PC-9 (cell line): ENCODE measurements around the gene CYP2E1. TPM values are rescaled to one million over a fixed set of nuclear protein-coding genes. Genes with fewer than 3 reads are reported as not detected.

ENCODE experiments used
- BruUV-seq: library from RNA; stranded (reverse); fragments of 400-500 nt; replicated peaks from 2 replicates; lab custom pipeline; 2021; lab: Mats Ljungman, UMichigan
- CTCF ChIA-PET: fragments of 300-600 bp; sonication (Branson Sonifier 250); formaldehyde crosslinking; loops from one replicate; lab custom pipeline; 2022; ENCODE audit warnings: antibody characterized with exemption; lab: Charles Lee
- POLR2A ChIA-PET: fragments of 300-600 bp; sonication (Branson Sonifier 250); formaldehyde crosslinking; loops from one replicate; lab custom pipeline; 2022; ENCODE audit warnings: antibody characterized with exemption; ENCODE audit not compliant: unreplicated experiment; lab: Charles Lee
- DNase-seq, 2 experiments: peaks; one replicate each; pipeline versions ENCODE4 v3.0.0 to v3.0.0-alpha.2; 2015 to 2022; ENCODE audit warnings: mixed read lengths in 1 of 2
- H2AFZ ChIP-seq: fragments of 200-600 bp; sonication (generic); 2 replicates; pipeline ENCODE4 v1.8.1; 2017; ENCODE audit warnings: antibody characterized with exemption
- H3F3A ChIP-seq: fragments of 200-600 bp; sonication (generic); 2 replicates; pipeline ENCODE4 v1.8.1; 2017; ENCODE audit warnings: antibody characterized with exemption, mild to moderate bottlenecking, low read depth; ENCODE audit not compliant: insufficient read depth
- H3K27ac ChIP-seq: fragments of 200-600 bp; sonication (generic); 2 replicates; pipeline ENCODE4 v1.6.1; 2016; ENCODE audit warnings: mixed run types
- H3K27me3 ChIP-seq: fragments of 200-600 bp; sonication (generic); 2 replicates; pipeline ENCODE4 v1.6.1; 2016; ENCODE audit warnings: low read depth, mixed run types; ENCODE audit not compliant: insufficient read depth
- H3K36me3 ChIP-seq: fragments of 200-600 bp; sonication (generic); 2 replicates; pipeline ENCODE4 v1.6.1; 2016; ENCODE audit warnings: low read depth, mixed run types
- H3K4me1 ChIP-seq: fragments of 200-600 bp; sonication (generic); replicated peaks from 2 replicates; pipeline ENCODE4 v1.6.1; 2016; ENCODE audit warnings: mixed run types; ENCODE audit not compliant: insufficient read depth
- H3K4me2 ChIP-seq: fragments of 200-600 bp; sonication (generic); 2 replicates; pipeline ENCODE4 v1.6.1; 2017; ENCODE audit warnings: mixed run types
- H3K4me3 ChIP-seq: fragments of 200-600 bp; sonication (generic); 2 replicates; pipeline ENCODE4 v1.6.1; 2016; ENCODE audit warnings: mixed run types
- H3K79me2 ChIP-seq: fragments of 200-600 bp; sonication (generic); 2 replicates; pipeline ENCODE4 v1.6.1; 2017; ENCODE audit warnings: low read depth, mixed run types
- H3K9me2 ChIP-seq: fragments of 200-600 bp; sonication (generic); 2 replicates; pipeline ENCODE4 v1.8.1; 2017; ENCODE audit warnings: mild to moderate bottlenecking; ENCODE audit not compliant: insufficient read depth
- H3K9me3 ChIP-seq: fragments of 200-600 bp; sonication (generic); 2 replicates; pipeline ENCODE4 v1.8.1; 2016; ENCODE audit warnings: low read depth; ENCODE audit not compliant: insufficient read depth
- H4K20me1 ChIP-seq: fragments of 200-600 bp; sonication (generic); 2 replicates; pipeline ENCODE4 v1.8.1; 2017; ENCODE audit not compliant: insufficient read depth
- CTCF ChIP-seq: fragments of 200-600 bp; sonication (generic); conservative IDR thresholded peaks from 2 replicates; pipeline ENCODE4 v1.6.1; 2017; ENCODE audit warnings: mixed run types, antibody characterized with exemption, mild to moderate bottlenecking, moderate library complexity
- EZH2 ChIP-seq: fragments of 200-600 bp; sonication (generic); IDR thresholded peaks from 2 replicates; pipeline ENCODE4 v1.8.0; 2017; ENCODE audit warnings: antibody characterized with exemption, low read depth
- intact Hi-C: fragments of 100-400 bp; cut with micrococcal nuclease; formaldehyde crosslinking; loops from one replicate; pipeline ENCODE4 v1.10.0; 2022; ENCODE audit not compliant: unreplicated experiment
- total RNA-seq: library from RNA; stranded (reverse); gene quantifications from 2 replicates; pipeline ENCODE4 v1.2.3, GENCODE V29; 2021

CYP2E1 gene
- total RNA-seq, 1 experiment from 2014 or later, result 1.6 TPM

- Histone ChIP-seq H4K20me1 (no peaks in the 10 kb centered on the region), H3K27me3 (no peaks in the 10 kb centered on the region), H2AFZ (no peak overlapping the region), H3K27ac (no peak overlapping the region), H3K79me2 (no peaks in the 10 kb centered on the region), H3F3A (no peaks in the 10 kb centered on the region), H3K9me2 (no peaks in the 10 kb centered on the region), H3K4me1 (no peaks in the 10 kb centered on the region), H3K36me3 (no peaks in the 10 kb centered on the region), H3K9me3 (no peaks in the 10 kb centered on the region), H3K4me2 (no peak overlapping the region), H3K4me3 (no peak overlapping the region)
- no peak for DNase-seq
- BruUV-seq, result no TSS peak
- ChIA-PET POLR2A (no interaction called here), CTCF (no interaction called here)
- intact Hi-C loops, result no loop called here
- TF ChIP-seq EZH2 (no peak), CTCF (no peak)
These were observed 3.3 kb downstream of the CYP2E1 start for GRCh38 chr10:133530506-133530905.

GRCh38 chr10:133532871-133533270, 5.7 kb downstream of the CYP2E1 start:
- TF ChIP-seq EZH2 (no peak), CTCF (no peak)
- no peaks in the 10 kb centered on the region for H3K79me2 ChIP-seq
- no peaks in the 10 kb centered on the region for H3K9me3 ChIP-seq
- no TSS peak for BruUV-seq
- no peak overlapping the region for H3K27ac ChIP-seq
- ChIA-PET POLR2A (no interaction called here), CTCF (no interaction called here)
- H3K27me3 ChIP-seq, result no peaks in the 10 kb centered on the region
- no peaks in the 10 kb centered on the region for H4K20me1 ChIP-seq
- no peak for DNase-seq
- no peak overlapping the region for H3K4me2 ChIP-seq
- H3K4me3 ChIP-seq, result no peak overlapping the region
- intact Hi-C loops, result no loop called here
- no peaks in the 10 kb centered on the region for H3K4me1 ChIP-seq
- H2AFZ ChIP-seq, result no peak overlapping the region
- no peaks in the 10 kb centered on the region for H3K36me3 ChIP-seq
- H3K9me2 ChIP-seq, result no peaks in the 10 kb centered on the region
- no peaks in the 10 kb centered on the region for H3F3A ChIP-seq

- CTCF ChIA-PET, result no interaction called here
- intact Hi-C loops, result no loop called here
These were observed 7.3 kb downstream of the CYP2E1 start for GRCh38 chr10:133534417-133534816.

More at GRCh38 chr10:133534417-133534816, 7.3 kb downstream of the CYP2E1 start:
- Histone ChIP-seq H3K9me3 (no peaks in the 10 kb centered on the region), H3K4me2 (no peak overlapping the region), H3K27ac (no peak overlapping the region), H2AFZ (no peak overlapping the region), H3K9me2 (no peaks in the 10 kb centered on the region), H3K4me1 (no peaks in the 10 kb centered on the region), H3F3A (no peaks in the 10 kb centered on the region), H4K20me1 (no peaks in the 10 kb centered on the region), H3K27me3 (no peaks in the 10 kb centered on the region), H3K36me3 (no peaks in the 10 kb centered on the region), H3K4me3 (no peak overlapping the region), H3K79me2 (no peaks in the 10 kb centered on the region)
- POLR2A ChIA-PET, result no interaction called here
- no peak for DNase-seq
- TF ChIP-seq CTCF, result no peak
- no peak for TF ChIP-seq EZH2
- no TSS peak for BruUV-seq
